Mesenchymal stem cell (in vitro differentiated cells and primary cell): ENCODE results near the gene ECD.

Experiments
- DNase-seq: peaks from one replicate; pipeline ENCODE4 v3.0.0-alpha.2; 2013
- H2AFZ ChIP-seq: one replicate; pipeline ENCODE4 v1.6.1; 2013; ENCODE audit warnings: low read depth, mild to moderate bottlenecking, control low read depth, inconsistent platforms, low read length, moderate library complexity
- H2AK5ac ChIP-seq: 2 replicates; pipeline ENCODE4 v1.6.1; 2013; ENCODE audit warnings: low read length, moderate library complexity, mild to moderate bottlenecking, inconsistent platforms; ENCODE audit not compliant: severe bottlenecking
- H2BK120ac ChIP-seq: one replicate; pipeline ENCODE4 v1.6.1; 2013; ENCODE audit warnings: low read depth, mild to moderate bottlenecking, inconsistent platforms, low read length, moderate library complexity
- H2BK12ac ChIP-seq, 2 experiments: one replicate each; pipeline ENCODE4 v1.6.1; 2013; ENCODE audit warnings: inconsistent platforms in 2 of 2, low read length in 2 of 2, mild to moderate bottlenecking in 2 of 2, moderate library complexity in 2 of 2, control low read depth in 1 of 2
- H2BK15ac ChIP-seq: one replicate; pipeline ENCODE4 v1.6.1; 2013; ENCODE audit warnings: mild to moderate bottlenecking, low read depth, inconsistent platforms; ENCODE audit not compliant: poor library complexity, severe bottlenecking
- H2BK5ac ChIP-seq: 2 replicates; pipeline ENCODE4 v1.6.1; 2013; ENCODE audit warnings: low read depth, mild to moderate bottlenecking, low read length, control low read depth, inconsistent platforms; ENCODE audit not compliant: poor library complexity, severe bottlenecking
- H3K14ac ChIP-seq, 2 experiments: one replicate each; pipeline ENCODE4 v1.6.1; 2013; ENCODE audit warnings: inconsistent platforms in 2 of 2, low read length in 2 of 2, control low read depth in 1 of 2, mild to moderate bottlenecking in 1 of 2, moderate library complexity in 1 of 2
- H3K18ac ChIP-seq, 2 experiments: one replicate each; pipeline ENCODE4 v1.6.1; 2013; ENCODE audit warnings: inconsistent platforms in 2 of 2, low read length in 2 of 2, control low read depth in 1 of 2, low read depth in 1 of 2, mild to moderate bottlenecking in 1 of 2
- H3K23ac ChIP-seq, 2 experiments: one replicate each; pipeline ENCODE4 v1.6.1; 2013; ENCODE audit warnings: inconsistent platforms in 2 of 2, low read length in 2 of 2, mild to moderate bottlenecking in 2 of 2, moderate library complexity in 2 of 2, control low read depth in 1 of 2
- H3K27ac ChIP-seq: 2 replicates; pipeline ENCODE4 v1.5.1; 2013; ENCODE audit warnings: mild to moderate bottlenecking, moderate library complexity, low read length, control low read depth, inconsistent platforms; ENCODE audit not compliant: poor library complexity, severe bottlenecking
- H3K27me3 ChIP-seq, 2 experiments: 2 replicates each; pipeline versions ENCODE4 v1.6.1 to v1.7.0; 2013; ENCODE audit warnings: low read length in 2 of 2, mild to moderate bottlenecking in 2 of 2, moderate library complexity in 2 of 2, control low read depth in 1 of 2, inconsistent platforms in 1 of 2; ENCODE audit not compliant: control insufficient read depth in 1 of 2, insufficient read depth in 1 of 2
- H3K36me3 ChIP-seq, 2 experiments: 2 replicates each; pipeline versions ENCODE4 v1.6.1 to v1.7.0; 2013; ENCODE audit warnings: low read length in 2 of 2, control low read depth in 1 of 2, inconsistent platforms in 1 of 2, low read depth in 1 of 2, mild to moderate bottlenecking in 1 of 2; ENCODE audit not compliant: insufficient read depth in 2 of 2, control insufficient read depth in 1 of 2
- H3K4ac ChIP-seq, 2 experiments: one replicate each; pipeline ENCODE4 v1.6.1; 2013; ENCODE audit warnings: inconsistent platforms in 2 of 2, low read length in 2 of 2, mild to moderate bottlenecking in 2 of 2, moderate library complexity in 2 of 2, control low read depth in 1 of 2, low read depth in 1 of 2
- H3K4me1 ChIP-seq: 2 replicates; pipeline ENCODE4 v1.6.1; 2013; ENCODE audit warnings: low read depth, low read length, control low read depth; ENCODE audit not compliant: control insufficient read depth, insufficient read depth
- H3K4me2 ChIP-seq: 2 replicates; pipeline ENCODE4 v1.6.1; 2013; ENCODE audit warnings: low read length, mild to moderate bottlenecking, inconsistent platforms; ENCODE audit not compliant: poor library complexity, severe bottlenecking
- H3K4me3 ChIP-seq, 2 experiments: 2 replicates each; pipeline versions ENCODE4 v1.5.1 to v1.7.0; 2013; ENCODE audit warnings: low read length in 2 of 2, mild to moderate bottlenecking in 2 of 2, control low read depth in 1 of 2, low read depth in 1 of 2; ENCODE audit not compliant: insufficient read depth in 1 of 2
- H3K79me1 ChIP-seq: replicated peaks from 2 replicates; pipeline ENCODE4 v1.6.1; 2013; ENCODE audit warnings: mild to moderate bottlenecking, control low read depth, low read length, inconsistent platforms; ENCODE audit not compliant: poor library complexity, severe bottlenecking
- H3K9ac ChIP-seq: 2 replicates; pipeline ENCODE4 v1.7.0; 2013; ENCODE audit warnings: mild to moderate bottlenecking, low read length, moderate library complexity
- H3K9me3 ChIP-seq: 2 replicates; pipeline ENCODE4 v1.7.0; 2013; ENCODE audit warnings: mild to moderate bottlenecking, low read length; ENCODE audit not compliant: control insufficient read depth
- H4K8ac ChIP-seq: one replicate; pipeline ENCODE4 v1.6.1; 2013; ENCODE audit warnings: inconsistent platforms, mild to moderate bottlenecking, low read length, moderate library complexity
- H4K91ac ChIP-seq: one replicate; pipeline ENCODE4 v1.6.1; 2013; ENCODE audit warnings: mild to moderate bottlenecking, low read length, inconsistent platforms
- WGBS: methylation state at CpG from one replicate; pipeline ENCODE4 v1.1.7; 2013; ENCODE audit warnings: mixed read lengths; 5-methylcytosine and 5-hydroxymethylcytosine counted together

Gene ECD

DNA sequence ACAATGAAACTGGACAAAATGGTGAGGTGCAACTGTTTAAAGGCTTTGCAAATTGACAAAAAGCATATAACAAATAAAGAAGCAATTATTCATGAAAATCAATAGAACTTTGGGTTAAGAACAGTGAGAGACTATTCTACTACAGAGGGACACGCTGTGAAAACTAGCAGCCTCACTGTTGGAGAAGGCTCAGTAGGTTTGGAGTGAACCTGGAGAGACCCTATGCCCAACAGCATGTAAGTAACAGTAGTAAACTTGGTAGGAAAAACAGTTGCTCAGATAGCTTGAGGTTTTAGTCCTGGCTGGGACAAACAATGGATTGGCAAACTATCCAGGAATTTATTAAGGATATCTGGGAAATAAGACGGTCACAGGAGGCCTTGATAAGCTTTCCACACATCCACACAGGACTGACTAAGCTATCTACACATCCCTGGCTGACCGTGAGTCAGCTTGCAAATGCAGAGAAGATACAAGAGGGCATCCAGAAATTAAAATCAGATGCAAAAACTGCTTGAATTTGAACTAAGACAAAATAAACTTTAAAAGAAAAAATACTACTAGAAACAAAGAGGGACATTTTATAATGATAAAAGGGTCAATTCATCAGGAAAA lies 16.0 kb upstream of the ECD start:
- no peak overlapping the region for H3K4me2 ChIP-seq
- H3K9me3 ChIP-seq = peaks cover 21% of the 10 kb centered on the region
- no peak overlapping the region for H2BK15ac ChIP-seq
- H2AFZ ChIP-seq = no peak overlapping the region
- no peak overlapping the region for H4K8ac ChIP-seq
- H3K36me3 ChIP-seq = peaks cover 6 to 43% of the 10 kb centered on the region in 2 experiments
- no peak overlapping the region for H2BK120ac ChIP-seq
- WGBS = 98% methylated on average over 3 of the region's 3 CpGs
- H3K14ac ChIP-seq = no peak overlapping the region
- no peak for DNase-seq
- no peak overlapping the region for H4K91ac ChIP-seq
- H3K4me3 ChIP-seq = peak overlapping the region in 1 of 2 experiments; percentile 9
- no peak overlapping the region for H3K18ac ChIP-seq
- H3K79me1 ChIP-seq = no peaks in the 10 kb centered on the region
- no peak overlapping the region for H2BK5ac ChIP-seq
- no peak overlapping the region for H2AK5ac ChIP-seq
- no peaks in the 10 kb centered on the region for H3K27me3 ChIP-seq
- no peak overlapping the region for H3K4ac ChIP-seq
- H3K23ac ChIP-seq = no peak overlapping the region
- H3K27ac ChIP-seq = no peak overlapping the region
- peak overlapping the region; percentile 79 for H3K9ac ChIP-seq
- H2BK12ac ChIP-seq = no peak overlapping the region
- no peaks in the 10 kb centered on the region for H3K4me1 ChIP-seq

DNA sequence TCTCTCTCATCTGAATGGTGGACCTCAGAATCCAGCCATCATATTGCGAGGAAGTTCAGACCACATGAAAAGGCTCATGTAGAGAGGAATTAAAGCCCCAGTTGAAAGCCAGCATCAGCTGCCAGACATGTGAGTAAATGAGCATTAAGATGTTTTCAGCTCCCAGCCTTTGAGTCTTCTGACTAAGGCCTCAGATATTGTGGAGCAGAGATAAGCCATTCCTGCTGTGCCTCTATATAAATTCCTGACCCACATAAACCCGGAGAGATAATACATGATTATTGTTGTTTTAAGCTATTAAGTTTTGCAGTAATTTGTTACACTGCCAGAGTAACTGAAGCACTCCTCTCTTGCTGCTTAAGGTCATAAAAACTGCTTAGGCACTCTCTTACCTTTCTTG lies 14.8 kb upstream of the ECD start:
- whole genome bisulfite sequencing = 100% methylated on average over 1 of the region's 2 CpGs

DNA sequence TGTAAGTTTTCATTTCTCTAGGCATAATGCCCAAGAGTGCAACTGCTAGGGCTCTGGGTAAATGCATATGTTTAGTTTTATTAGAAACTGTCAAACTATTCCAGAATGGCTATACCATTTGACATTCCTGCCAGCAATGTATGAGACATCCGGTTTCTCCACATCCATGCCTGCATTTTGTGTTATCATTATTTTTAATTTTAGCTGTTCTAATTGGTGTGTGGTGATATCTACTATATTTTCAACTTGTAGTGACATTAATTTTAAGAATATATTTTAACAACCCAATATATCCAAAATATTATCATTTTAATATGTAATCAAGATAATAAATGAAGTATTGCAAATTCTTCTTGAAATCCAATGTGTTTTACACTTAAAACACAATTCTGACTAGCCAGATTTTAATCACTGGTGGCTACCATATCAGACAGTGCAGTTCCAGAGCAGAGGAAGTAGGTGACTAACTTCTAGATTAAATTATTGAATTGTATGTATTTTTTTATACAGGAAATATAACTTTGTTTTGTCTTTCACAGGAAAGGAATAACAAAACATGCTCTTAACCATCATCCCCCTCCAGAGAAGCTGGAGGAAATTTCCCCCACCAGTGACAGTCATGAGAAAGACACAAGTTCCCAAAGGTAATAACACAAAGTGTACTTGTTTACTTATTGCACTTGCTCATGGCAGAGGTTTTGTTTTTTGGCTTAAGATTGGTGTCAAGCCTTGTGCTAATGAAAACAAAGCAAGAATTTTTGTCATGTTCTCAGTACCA lies 6.5 kb upstream of the ECD start:
- WGBS = no CpG with 5 or more reads among the region's 1 CpG

More for the DNA sequence above, 14.8 kb upstream of the ECD start:
- no peak overlapping the region for H3K4me3 ChIP-seq
- H2AFZ ChIP-seq = no peak overlapping the region
- DNase-seq = no peak
- H3K4me1 ChIP-seq = no peaks in the 10 kb centered on the region
- H2BK5ac ChIP-seq = no peak overlapping the region
- H3K18ac ChIP-seq = no peak overlapping the region
- H2AK5ac ChIP-seq = no peak overlapping the region
- no peak overlapping the region for H4K8ac ChIP-seq
- no peak overlapping the region for H4K91ac ChIP-seq
- no peaks in the 10 kb centered on the region for H3K27me3 ChIP-seq
- H3K9me3 ChIP-seq = peaks cover 21% of the 10 kb centered on the region
- H3K9ac ChIP-seq = peak overlapping the region; percentile 79
- H3K23ac ChIP-seq = no peak overlapping the region
- H3K36me3 ChIP-seq = peaks cover 10 to 53% of the 10 kb centered on the region in 2 experiments
- H2BK15ac ChIP-seq = no peak overlapping the region
- no peak overlapping the region for H3K14ac ChIP-seq
- no peak overlapping the region for H2BK12ac ChIP-seq
- H2BK120ac ChIP-seq = no peak overlapping the region
- H3K27ac ChIP-seq = no peak overlapping the region
- no peak overlapping the region for H3K4ac ChIP-seq
- no peaks in the 10 kb centered on the region for H3K79me1 ChIP-seq
- H3K4me2 ChIP-seq = no peak overlapping the region

DNA sequence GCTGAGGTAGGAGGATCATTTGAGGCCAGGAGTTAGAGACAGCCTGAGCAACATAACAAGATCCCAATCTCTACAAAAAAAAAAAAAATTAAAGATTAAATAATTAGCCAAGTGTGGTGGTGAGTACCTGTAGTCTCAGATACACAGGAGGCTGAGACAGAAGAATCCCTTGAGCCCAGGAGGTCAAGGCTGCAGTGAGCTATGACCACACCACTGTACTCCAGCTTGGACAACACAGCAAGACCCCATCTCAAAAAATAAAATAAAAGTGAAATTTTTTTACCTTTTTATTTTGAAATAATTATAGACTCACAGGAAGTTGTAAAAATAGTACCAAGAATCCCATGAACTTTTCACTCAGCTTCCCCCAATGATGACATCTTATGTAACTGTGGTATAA lies 5.1 kb upstream of the ECD start:
- Histone ChIP-seq H3K27ac (no peak overlapping the region), H2AK5ac (no peak overlapping the region), H3K4ac (no peak overlapping the region), H3K9ac (no peak overlapping the region), H2AFZ (no peak overlapping the region), H3K4me2 (no peak overlapping the region), H3K9me3 (no peaks in the 10 kb centered on the region), H4K91ac (no peak overlapping the region), H3K79me1 (peaks cover 9% of the 10 kb centered on the region), H3K27me3 (no peaks in the 10 kb centered on the region), H3K14ac (no peak overlapping the region), H3K4me1 (peaks cover 1% of the 10 kb centered on the region), H2BK120ac (no peak overlapping the region), H2BK5ac (no peak overlapping the region), H2BK12ac (no peak overlapping the region), H3K4me3 (no peak overlapping the region), H2BK15ac (no peak overlapping the region), H3K23ac (no peak overlapping the region), H3K18ac (no peak overlapping the region), H4K8ac (no peak overlapping the region), H3K36me3 (peaks cover 12 to 37% of the 10 kb centered on the region in 2 experiments)
- no peak for DNase-seq

More for the DNA sequence above, 6.5 kb upstream of the ECD start:
- no peak overlapping the region for H4K91ac ChIP-seq
- no peaks in the 10 kb centered on the region for H3K4me1 ChIP-seq
- no peak overlapping the region for H3K4me2 ChIP-seq
- no peak overlapping the region for H3K27ac ChIP-seq
- H3K79me1 ChIP-seq = peaks cover 9% of the 10 kb centered on the region
- H3K4me3 ChIP-seq = no peak overlapping the region
- H3K18ac ChIP-seq = no peak overlapping the region
- H3K14ac ChIP-seq = no peak overlapping the region
- H2BK120ac ChIP-seq = no peak overlapping the region
- no peak overlapping the region for H2BK12ac ChIP-seq
- no peak for DNase-seq
- no peaks in the 10 kb centered on the region for H3K27me3 ChIP-seq
- H3K9me3 ChIP-seq = no peaks in the 10 kb centered on the region
- peaks cover 18 to 48% of the 10 kb centered on the region in 2 experiments for H3K36me3 ChIP-seq
- no peak overlapping the region for H2BK5ac ChIP-seq
- no peak overlapping the region for H3K9ac ChIP-seq
- H2AFZ ChIP-seq = no peak overlapping the region
- no peak overlapping the region for H2AK5ac ChIP-seq
- no peak overlapping the region for H4K8ac ChIP-seq
- H3K23ac ChIP-seq = no peak overlapping the region
- H3K4ac ChIP-seq = no peak overlapping the region
- no peak overlapping the region for H2BK15ac ChIP-seq
